HepG2 (cell line): ENCODE data around the gene P3H3. TPM values are rescaled to one million over a fixed set of nuclear protein-coding genes. Genes with fewer than 3 reads are reported as not detected.
A peak's percentile ranks its signal among the peaks of the same experiment; 100 is the strongest.

ENCODE experiments used
- CBFB ChIP-seq: sonication (generic); formaldehyde crosslinking; IDR thresholded peaks from 2 replicates; pipeline ENCODE4 v1.4.0; 2020; ENCODE audit warnings: missing genetic modification reagents
- FOSL1 ChIP-seq: sonication (generic); formaldehyde crosslinking; IDR thresholded peaks from 2 replicates; pipeline ENCODE4 v1.9.0; 2021; ENCODE audit warnings: missing genetic modification reagents, borderline replicate concordance
- HINFP ChIP-seq: sonication (generic); formaldehyde crosslinking; IDR thresholded peaks from 2 replicates; pipeline ENCODE4 v1.4.0; 2020; ENCODE audit warnings: low read depth, mild to moderate bottlenecking, missing genetic modification reagents
- HNRNPLL ChIP-seq: fragments of 200-400 bp; formaldehyde crosslinking; IDR thresholded peaks from 2 replicates; pipeline ENCODE4 v1.6.1; 2017; ENCODE audit warnings: mild to moderate bottlenecking, low read depth, low read length; ENCODE audit not compliant: poor library complexity, severe bottlenecking
- KAT8 ChIP-seq: IDR thresholded peaks from 2 replicates; pipeline ENCODE4 v1.6.1; 2016; ENCODE audit warnings: missing genetic modification reagents, missing compliant biosample characterization
- LRRFIP1 ChIP-seq: sonication (generic); formaldehyde crosslinking; conservative IDR thresholded peaks from 2 replicates; pipeline ENCODE4 v1.4.0; 2020; ENCODE audit warnings: missing genetic modification reagents
- MEF2D ChIP-seq: sonication (generic); formaldehyde crosslinking; IDR thresholded peaks from 2 replicates; pipeline ENCODE4 v1.5.1; 2020; ENCODE audit warnings: mild to moderate bottlenecking, missing genetic modification reagents
- SSRP1 ChIP-seq: IDR thresholded peaks from 2 replicates; pipeline ENCODE4 v1.6.1; 2016; ENCODE audit warnings: control low read depth
- STAG1 ChIP-seq: sonication (generic); formaldehyde crosslinking; IDR thresholded peaks from 2 replicates; pipeline ENCODE4 v1.4.0; 2020; ENCODE audit warnings: missing genetic modification reagents
- ZBTB1 ChIP-seq: sonication (generic); formaldehyde crosslinking; IDR thresholded peaks from 2 replicates; pipeline ENCODE4 v1.4.0; 2020; ENCODE audit warnings: missing genetic modification reagents, borderline replicate concordance
- ZBTB2 ChIP-seq: sonication (generic); formaldehyde crosslinking; IDR thresholded peaks from 2 replicates; pipeline ENCODE4 v1.8.0; 2022; ENCODE audit warnings: low read depth, missing genetic modification reagents
- ZFAT ChIP-seq: sonication (generic); formaldehyde crosslinking; conservative IDR thresholded peaks from 2 replicates; pipeline ENCODE4 v1.8.1; 2023; ENCODE audit warnings: missing genetic modification reagents, inconsistent platforms
- ZNF20 ChIP-seq: sonication (generic); formaldehyde crosslinking; IDR thresholded peaks from 2 replicates; pipeline ENCODE4 v1.4.0; 2020; ENCODE audit warnings: mild to moderate bottlenecking, moderate library complexity, missing genetic modification reagents
- ZNF234 ChIP-seq: sonication (generic); formaldehyde crosslinking; conservative IDR thresholded peaks from 2 replicates; pipeline ENCODE4 v1.5.1; 2020; ENCODE audit warnings: mild to moderate bottlenecking, missing genetic modification reagents
- ZNF274 ChIP-seq: sonication (generic); formaldehyde crosslinking; IDR thresholded peaks from 2 replicates; pipeline ENCODE4 v1.5.1; 2020; ENCODE audit warnings: mild to moderate bottlenecking, missing genetic modification reagents
- ZNF275 ChIP-seq: sonication (generic); formaldehyde crosslinking; IDR thresholded peaks from 2 replicates; pipeline ENCODE4 v1.8.0; 2022; ENCODE audit warnings: missing genetic modification reagents, mild to moderate bottlenecking, inconsistent platforms, borderline replicate concordance
- ZNF331 ChIP-seq: sonication (generic); formaldehyde crosslinking; IDR thresholded peaks from 2 replicates; pipeline ENCODE4 v1.4.0; 2020; ENCODE audit warnings: missing genetic modification reagents
- ZNF367 ChIP-seq: sonication (generic); formaldehyde crosslinking; IDR thresholded peaks from 2 replicates; pipeline ENCODE4 v1.4.0; 2020; ENCODE audit warnings: missing genetic modification reagents, borderline replicate concordance
- ZNF414 ChIP-seq: sonication (generic); formaldehyde crosslinking; IDR thresholded peaks from 2 replicates; pipeline ENCODE4 v1.5.0; 2020; ENCODE audit warnings: missing genetic modification reagents
- ZNF709 ChIP-seq: sonication (generic); formaldehyde crosslinking; IDR thresholded peaks from 2 replicates; pipeline ENCODE4 v1.5.0; 2020; ENCODE audit warnings: mild to moderate bottlenecking, missing genetic modification reagents
- ZNF768 ChIP-seq: sonication (generic); formaldehyde crosslinking; IDR thresholded peaks from 2 replicates; pipeline ENCODE4 v1.4.0; 2020; ENCODE audit warnings: missing genetic modification reagents
- ZNF781 ChIP-seq: sonication (generic); formaldehyde crosslinking; IDR thresholded peaks from 2 replicates; pipeline ENCODE4 v1.5.1; 2020; ENCODE audit warnings: borderline replicate concordance, mild to moderate bottlenecking, missing genetic modification reagents; ENCODE audit errors: not compliant biosample characterization
- polyA plus RNA-seq, 8 experiments: library from polyadenylated mRNA; depleted of rRNA in 3 of 8; stranded (reverse) in 7 of 8; unstranded in 1 of 8; fragments of >200 nt; fragmentation: Illumina TruSeq in 4 of 8; extraction: Trizol in 4 of 8; gene quantifications; 2 replicates each; pipeline versions ENCODE4 v1.2.1 to v1.2.3, GENCODE V29; 2011 to 2016; ENCODE audit warnings: low read depth in 4 of 8, missing spikeins in 1 of 8, mixed read lengths in 1 of 8; ENCODE audit not compliant: insufficient read depth in 1 of 8
- total RNA-seq, 5 experiments: library from RNA; depleted of rRNA; stranded (reverse); fragments of >200 nt; fragmentation: Illumina TruSeq; extraction: Trizol; gene quantifications; 2 replicates each; pipeline ENCODE4 v1.2.3, GENCODE V29; 2016; ENCODE audit warnings: low read depth in 1 of 5
- TF ChIP-seq, protein P1 (sequence below): sonication (generic); formaldehyde crosslinking; IDR thresholded peaks from 2 replicates; pipeline ENCODE4 v1.8.0; 2022; ENCODE audit warnings: missing genetic modification reagents, mild to moderate bottlenecking, borderline replicate concordance

Gene P3H3
- total and polyA plus RNA-seq, 2 of the 13 experiments (the other 11 are each of a cell fraction or from before 2014, with no cell fraction given) = 20.1 to 20.5 TPM

DNA sequence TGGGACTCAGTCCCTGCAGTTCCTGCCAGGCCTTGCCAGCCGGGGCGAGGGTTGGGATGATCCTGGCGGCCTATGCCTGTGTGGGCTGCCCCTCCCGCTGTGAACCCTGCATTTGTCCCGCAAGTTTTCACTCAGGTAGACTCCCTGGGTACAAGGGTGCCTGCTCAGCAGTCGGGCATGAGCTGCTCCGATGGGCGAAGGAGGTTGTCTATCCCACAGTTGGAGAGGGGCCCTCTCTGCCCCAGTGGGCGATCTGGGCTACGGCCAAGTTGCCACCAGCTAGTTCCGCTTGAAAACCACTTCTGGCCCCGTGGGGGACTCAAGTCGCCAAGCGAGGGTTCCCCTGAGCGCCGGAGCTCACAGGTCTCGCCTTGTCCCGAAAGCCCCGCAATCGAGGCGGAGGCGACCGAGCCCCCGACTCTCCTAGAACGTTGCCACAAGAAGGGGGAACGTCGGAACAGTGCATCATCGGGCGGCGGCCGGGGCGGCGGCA lies 38.8 kb downstream of the P3H3 start (continued):
- TF ChIP-seq HINFP (CRISPR knock-in tag) = no peak
- TF ChIP-seq, protein P1, sequence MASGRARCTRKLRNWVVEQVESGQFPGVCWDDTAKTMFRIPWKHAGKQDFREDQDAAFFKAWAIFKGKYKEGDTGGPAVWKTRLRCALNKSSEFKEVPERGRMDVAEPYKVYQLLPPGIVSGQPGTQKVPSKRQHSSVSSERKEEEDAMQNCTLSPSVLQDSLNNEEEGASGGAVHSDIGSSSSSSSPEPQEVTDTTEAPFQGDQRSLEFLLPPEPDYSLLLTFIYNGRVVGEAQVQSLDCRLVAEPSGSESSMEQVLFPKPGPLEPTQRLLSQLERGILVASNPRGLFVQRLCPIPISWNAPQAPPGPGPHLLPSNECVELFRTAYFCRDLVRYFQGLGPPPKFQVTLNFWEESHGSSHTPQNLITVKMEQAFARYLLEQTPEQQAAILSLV (CRISPR knock-in tag) = peak; percentile 7; the same call in 1 of the 2 replicates
- TF ChIP-seq ZBTB2 = no peak; the same call in 1 of the 2 replicates
- no peak for TF ChIP-seq STAG1
- no peak for TF ChIP-seq LRRFIP1 (CRISPR knock-in tag)
- TF ChIP-seq ZNF234 (CRISPR knock-in tag) = no peak
- no peak for TF ChIP-seq ZNF414 (CRISPR knock-in tag)
- no peak for TF ChIP-seq KAT8 (CRISPR knock-in tag)
- no peak for TF ChIP-seq ZNF367 (CRISPR knock-in tag)
- no peak for TF ChIP-seq ZFAT (CRISPR knock-in tag)
- TF ChIP-seq CBFB (CRISPR knock-in tag) = no peak
- TF ChIP-seq SSRP1 (CRISPR knock-in tag) = no peak
- peak; percentile 4; the same call in 1 of the 2 replicates for TF ChIP-seq ZNF709 (CRISPR knock-in tag)
- no peak for TF ChIP-seq HNRNPLL
- TF ChIP-seq ZBTB1 = no peak
- TF ChIP-seq MEF2D (CRISPR knock-in tag) = no peak
- no peak for TF ChIP-seq ZNF768 (CRISPR knock-in tag)
- no peak for TF ChIP-seq ZNF331 (CRISPR knock-in tag)
- TF ChIP-seq ZNF781 = no peak
- no peak for TF ChIP-seq ZNF20
- no peak for TF ChIP-seq FOSL1
- TF ChIP-seq ZNF275 (CRISPR knock-in tag) = 0 out of 2 replicates have a peak, but pooled peaks have one; percentile 38
- TF ChIP-seq ZNF274 (CRISPR knock-in tag) = no peak
